ENCODE data around the gene KRT37.

GRCh38 chr17:41396340-41396739, 28.0 kb downstream of the KRT37 start:
- TF ChIP-seq BHLHE40 (IDR thresholded peaks at IDR 0.05; ENCODE audit: borderline replicate concordance), result no peak
- TF ChIP-seq SUZ12 (IDR thresholded peaks at IDR 0.05), result no peak
- no peak for TF ChIP-seq SP1 (IDR thresholded peaks at IDR 0.05)
- no peak for TF ChIP-seq L3MBTL2 (conservative IDR thresholded peaks at IDR 0.05)
- no peak for TF ChIP-seq PKNOX1 (IDR thresholded peaks at IDR 0.05)
- TF ChIP-seq ZNF384 (IDR thresholded peaks at IDR 0.05), result no peak
- TF ChIP-seq NFRKB (IDR thresholded peaks at IDR 0.05), result no peak
